Measurements from ENCODE around the gene TMED7.

Gene TMED7

GRCh38 chr5:115616892-115617291 is 8.9 kb downstream of the TMED7 start:
- Histone ChIP-seq H3K9me2 (ENCODE audit: low read depth, low read length) (no peaks in the 10 kb centered on the region), H3K27me3 (ENCODE audit: insufficient read depth, low read length) (no peaks in the 10 kb centered on the region), H3K27ac (ENCODE audit: low read depth, low read length, poor library complexity, severe bottlenecking) (no peak overlapping the region), H3F3A (ENCODE audit: insufficient read depth, low read length) (no peaks in the 10 kb centered on the region), H3K4me2 (ENCODE audit: low read length) (no peak overlapping the region), H4K20me1 (ENCODE audit: insufficient read depth, low read length) (no peaks in the 10 kb centered on the region), H3K79me2 (ENCODE audit: insufficient read depth, low read length) (peaks cover 7% of the 10 kb centered on the region; the same call in 1 of the 2 replicates), H3K9ac (ENCODE audit: low read length) (no peak overlapping the region), H3K9me3 (ENCODE audit: low read length) (no peaks in the 10 kb centered on the region), H3K36me3 (ENCODE audit: insufficient read depth, low read length) (peaks cover 74% of the 10 kb centered on the region), H2AFZ (ENCODE audit: low read length) (no peak overlapping the region), H3K4me1 (ENCODE audit: insufficient read depth, low read length, severe bottlenecking) (no peaks in the 10 kb centered on the region), H3K4me3 (ENCODE audit: low read depth, low read length, poor library complexity, severe bottlenecking) (no peak overlapping the region)
- no peak for TF ChIP-seq EZH2 (IDR thresholded peaks at IDR 0.05; ENCODE audit: borderline replicate concordance, low read length)
- no peak for TF ChIP-seq CTCF (IDR thresholded peaks at IDR 0.05; ENCODE audit: low read length)

- no peak for TF ChIP-seq EZH2 (IDR thresholded peaks at IDR 0.05; ENCODE audit: borderline replicate concordance, low read length)
- TF ChIP-seq CTCF (IDR thresholded peaks at IDR 0.05; ENCODE audit: low read length): no peak
- no peak overlapping the region for H3K27ac ChIP-seq (ENCODE audit: low read depth, low read length, poor library complexity, severe bottlenecking)
- H3K9me3 ChIP-seq (ENCODE audit: low read length): no peaks in the 10 kb centered on the region
Observed at GRCh38 chr5:115616472-115616871, 9.4 kb downstream of the TMED7 start.

GRCh38 chr5:115611873-115612272 is 14.0 kb downstream of the TMED7 start:
- Histone ChIP-seq H3F3A (ENCODE audit: insufficient read depth, low read length) (no peaks in the 10 kb centered on the region), H3K27me3 (ENCODE audit: insufficient read depth, low read length) (no peaks in the 10 kb centered on the region), H3K4me2 (ENCODE audit: low read length) (no peak overlapping the region), H3K4me1 (ENCODE audit: insufficient read depth, low read length, severe bottlenecking) (no peaks in the 10 kb centered on the region), H3K27ac (ENCODE audit: low read depth, low read length, poor library complexity, severe bottlenecking) (no peak overlapping the region), H3K9ac (ENCODE audit: low read length) (no peak overlapping the region), H3K9me2 (ENCODE audit: low read depth, low read length) (no peaks in the 10 kb centered on the region), H3K36me3 (ENCODE audit: insufficient read depth, low read length) (peaks cover 41% of the 10 kb centered on the region; the same call in 1 of the 2 replicates), H3K9me3 (ENCODE audit: low read length) (no peaks in the 10 kb centered on the region), H3K79me2 (ENCODE audit: insufficient read depth, low read length) (no peaks in the 10 kb centered on the region), H2AFZ (ENCODE audit: low read length) (no peak overlapping the region), H3K4me3 (ENCODE audit: low read depth, low read length, poor library complexity, severe bottlenecking) (no peak overlapping the region), H4K20me1 (ENCODE audit: insufficient read depth, low read length) (no peaks in the 10 kb centered on the region)
- TF ChIP-seq EZH2 (IDR thresholded peaks at IDR 0.05; ENCODE audit: borderline replicate concordance, low read length) (no peak), CTCF (IDR thresholded peaks at IDR 0.05; ENCODE audit: low read length) (no peak)

More at GRCh38 chr5:115616472-115616871, 9.4 kb downstream of the TMED7 start:
- no peaks in the 10 kb centered on the region for H3F3A ChIP-seq (ENCODE audit: insufficient read depth, low read length)
- H3K4me2 ChIP-seq (ENCODE audit: low read length): no peak overlapping the region
- H3K4me1 ChIP-seq (ENCODE audit: insufficient read depth, low read length, severe bottlenecking): no peaks in the 10 kb centered on the region
- no peaks in the 10 kb centered on the region for H3K27me3 ChIP-seq (ENCODE audit: insufficient read depth, low read length)
- H3K36me3 ChIP-seq (ENCODE audit: insufficient read depth, low read length): peaks cover 71% of the 10 kb centered on the region
- 0 out of 2 replicates have a peak, but pooled peaks cover 3% of the 10 kb centered on the region for H3K79me2 ChIP-seq (ENCODE audit: insufficient read depth, low read length)
- H4K20me1 ChIP-seq (ENCODE audit: insufficient read depth, low read length): no peaks in the 10 kb centered on the region
- no peak overlapping the region for H3K9ac ChIP-seq (ENCODE audit: low read length)
- no peak overlapping the region for H3K4me3 ChIP-seq (ENCODE audit: low read depth, low read length, poor library complexity, severe bottlenecking)
- no peaks in the 10 kb centered on the region for H3K9me2 ChIP-seq (ENCODE audit: low read depth, low read length)
- no peak overlapping the region for H2AFZ ChIP-seq (ENCODE audit: low read length)
